Stimulated activated naive CD8-positive, alpha-beta T cell treated with anti-CD3 and anti-CD28 coated beads, Interleukin-15, amount 100 ng/mL, for 72 hours (primary cell): ENCODE results near the gene SV2B.

Source experiments
- ATAC-seq: fragments of 150-1000 bp; cut with Tn5 transposase; 2 replicates; pipeline ENCODE4 v1.10.0; 2021; ENCODE audit warnings: mild to moderate bottlenecking, moderate library complexity
- DNase-seq, 2 donors: peaks; one replicate each; pipeline ENCODE4 v3.0.0; 2021 to 2022
- H3K27ac Mint-ChIP-seq, 2 donors: one replicate each; pipeline ENCODE4 v1.8.0; 2022; ENCODE audit warnings: mild to moderate bottlenecking in 2 of 2, mixed read lengths in 2 of 2, moderate library complexity in 2 of 2
- H3K27me3 Mint-ChIP-seq: one replicate; pipeline ENCODE4 v1.8.0; 2022; ENCODE audit warnings: mixed read lengths
- H3K4me1 Mint-ChIP-seq: one replicate; pipeline ENCODE4 v1.8.0; 2022; ENCODE audit warnings: mild to moderate bottlenecking, mixed read lengths
- H3K4me3 Mint-ChIP-seq, 2 donors: one replicate each; pipeline ENCODE4 v1.8.0; 2022; ENCODE audit warnings: mild to moderate bottlenecking in 2 of 2, mixed read lengths in 2 of 2, moderate library complexity in 1 of 2
- H3K9me3 Mint-ChIP-seq, 2 donors: one replicate each; pipeline ENCODE4 v1.8.0; 2022; ENCODE audit warnings: mixed read lengths in 2 of 2

The SV2B gene

GRCh38 chr15:91345736-91346135 is 245.7 kb downstream of the SV2B start:
- Mint-ChIP-seq H3K4me3 (no peak overlapping the region), H3K27ac (no peak overlapping the region), H3K4me1 (peaks cover 13% of the 10 kb centered on the region), H3K9me3 (peaks cover 8 to 12% of the 10 kb centered on the region in 2 donors), H3K27me3 (no peaks in the 10 kb centered on the region)
- ATAC-seq (no peak), DNase-seq (no peak)

GRCh38 chr15:91346259-91346658 is 246.2 kb downstream of the SV2B start:
- DNase-seq (no peak), ATAC-seq (no peak)
- Mint-ChIP-seq H3K4me1 (peaks cover 13% of the 10 kb centered on the region), H3K27me3 (no peaks in the 10 kb centered on the region), H3K9me3 (peaks cover 8 to 12% of the 10 kb centered on the region in 2 donors), H3K27ac (no peak overlapping the region), H3K4me3 (no peak overlapping the region)

GRCh38 chr15:91348752-91349500 is 248.9 kb downstream of the SV2B start:
- peaks cover 13% of the 10 kb centered on the region for H3K4me1 Mint-ChIP-seq
- peaks cover 8 to 12% of the 10 kb centered on the region in 2 donors for H3K9me3 Mint-ChIP-seq
- ATAC-seq (peak; percentile 91), DNase-seq (peak in 1 of 2 donors; percentile 10)
- H3K27me3 Mint-ChIP-seq, result no peaks in the 10 kb centered on the region
- H3K27ac Mint-ChIP-seq, result peak overlapping the region; percentile 2 to 81
- no peak overlapping the region for H3K4me3 Mint-ChIP-seq
